Panc1 (cell line): ENCODE results near the gene MEIS2. TPM values are rescaled to one million over a fixed set of nuclear protein-coding genes. Genes with fewer than 3 reads are reported as not detected.

Experiments used
- ATAC-seq: fragments of 200-7000 bp; cut with Tn5 transposase; 2 replicates; pipeline ENCODE4 v1.9.1; 2020; ENCODE audit warnings: mild to moderate bottlenecking, moderate library complexity
- BruUV-seq: library from RNA; stranded (reverse); fragments of 400-500 nt; replicated peaks from 2 replicates; lab custom pipeline; 2021; lab: Mats Ljungman, UMichigan
- CTCF ChIA-PET: fragments of 300-600 bp; sonication (Branson Sonifier 250); formaldehyde crosslinking; loops from one replicate; lab custom pipeline; 2022; ENCODE audit warnings: antibody characterized with exemption; lab: Charles Lee
- POLR2A ChIA-PET: fragments of 300-600 bp; sonication (Branson Sonifier 250); formaldehyde crosslinking; loops from one replicate; lab custom pipeline; 2022; ENCODE audit warnings: antibody characterized with exemption; lab: Charles Lee
- DNase-seq: peaks from one replicate; pipeline ENCODE4 v3.0.0-alpha.2; 2010; ENCODE audit warnings: low read depth, low spot score
- H3K27ac ChIP-seq: 2 replicates; pipeline ENCODE4 v1.5.1; 2011; ENCODE audit warnings: mild to moderate bottlenecking, low read length, inconsistent platforms
- H3K27me3 ChIP-seq: fragments of 200-500 bp; sonication (Bioruptor generic); 2 replicates; pipeline ENCODE4 v1.6.0; 2014; ENCODE audit warnings: low read length, inconsistent platforms; ENCODE audit not compliant: control insufficient read depth, insufficient read depth
- H3K36me3 ChIP-seq: fragments of 200-500 bp; sonication (Bioruptor generic); 2 replicates; pipeline ENCODE4 v1.5.1; 2014; ENCODE audit warnings: inconsistent platforms, mild to moderate bottlenecking, low read length, moderate library complexity; ENCODE audit not compliant: control insufficient read depth, insufficient read depth
- H3K4me1 ChIP-seq: 2 replicates; pipeline ENCODE4 v1.5.1; 2011; ENCODE audit warnings: inconsistent platforms, mild to moderate bottlenecking, low read length, moderate library complexity; ENCODE audit not compliant: control insufficient read depth, insufficient read depth
- H3K4me3 ChIP-seq, 2 experiments: 2 replicates each; pipeline ENCODE4 v1.5.1; 2011 to 2012; ENCODE audit warnings: low read depth in 2 of 2, low read length in 2 of 2, mild to moderate bottlenecking in 2 of 2, inconsistent platforms in 1 of 2, moderate library complexity in 1 of 2
- H3K9me3 ChIP-seq: fragments of 200-500 bp; sonication (Bioruptor generic); 2 replicates; pipeline ENCODE4 v1.5.1; 2014; ENCODE audit warnings: low read depth, mild to moderate bottlenecking, inconsistent platforms, low read length, moderate library complexity; ENCODE audit not compliant: control insufficient read depth, insufficient read depth
- POLR2AphosphoS5 ChIP-seq: IDR thresholded peaks from 2 replicates; pipeline ENCODE4 v1.6.1; 2012; ENCODE audit warnings: mild to moderate bottlenecking, low read depth, low read length, moderate library complexity
- SIN3A ChIP-seq: IDR thresholded peaks from 2 replicates; pipeline ENCODE4 v1.6.1; 2012; ENCODE audit warnings: low read depth, mild to moderate bottlenecking, low read length, moderate library complexity, borderline replicate concordance; ENCODE audit not compliant: insufficient read depth
- TCF7L2 ChIP-seq: IDR thresholded peaks from 2 replicates; pipeline ENCODE4 v1.6.1; 2011; ENCODE audit warnings: mild to moderate bottlenecking, low read depth, low read length, inconsistent platforms
- in situ Hi-C: cut with HindIII; loops from 2 replicates; pipeline ENCODE4 v1.10.0; 2016; ENCODE audit warnings: low sequenced_read_pairs, low pct_unique_long_range_greater_than_20kb
- intact Hi-C: fragments of 100-400 bp; cut with micrococcal nuclease; formaldehyde crosslinking; loops from one replicate; pipeline ENCODE4 v1.10.0; 2022; ENCODE audit not compliant: unreplicated experiment
- total RNA-seq: library from RNA; stranded (reverse); gene quantifications from one replicate; pipeline ENCODE4 v1.2.1, GENCODE V29; 2021; ENCODE audit not compliant: unreplicated experiment
- TF ChIP-seq, protein P1 (sequence below), 2 experiments: IDR thresholded peaks; 2 replicates each; pipeline ENCODE4 v1.6.1; 2011 to 2012; ENCODE audit warnings: low read depth in 2 of 2, control low read depth in 1 of 2, low read length in 1 of 2, mild to moderate bottlenecking in 1 of 2, moderate library complexity in 1 of 2; ENCODE audit not compliant: insufficient read depth in 1 of 2
- TF ChIP-seq, protein P2 (sequence below): fragments of 450-650 bp; IDR thresholded peaks from 2 replicates; pipeline ENCODE4 v1.5.1; 2017; ENCODE audit warnings: mild to moderate bottlenecking

Gene MEIS2
- total RNA-seq, 1 experiment from 2014 or later, result 9.3 TPM

DNA sequence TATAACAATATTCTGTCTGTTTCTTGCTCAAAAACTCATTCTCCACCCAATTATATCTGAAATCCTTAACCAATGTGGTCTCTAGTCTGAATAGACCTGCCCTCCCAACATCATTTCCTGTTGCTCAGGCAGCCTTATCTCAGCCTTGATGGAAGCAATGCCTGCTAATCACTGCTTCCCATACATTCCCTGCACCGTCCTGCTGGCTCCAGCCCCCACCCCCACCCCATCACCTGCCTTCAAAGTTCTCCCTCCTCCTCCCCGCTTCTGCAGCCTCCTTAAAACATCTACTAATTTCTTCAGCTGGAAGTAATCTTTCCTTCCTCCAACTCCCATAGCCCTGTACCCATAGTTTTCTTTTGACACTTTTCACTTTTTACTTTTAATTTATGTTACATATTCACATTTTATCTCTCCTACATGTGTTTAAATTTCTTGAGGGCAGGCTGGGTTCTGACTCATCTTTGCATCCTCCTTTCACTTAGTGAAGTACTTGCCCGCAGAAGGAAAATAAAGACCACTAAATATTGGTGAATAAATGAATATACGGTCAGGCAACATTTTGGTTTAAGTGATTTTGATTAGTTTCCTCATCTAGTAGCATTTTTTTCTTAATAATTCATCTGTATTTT, 98.2 kb downstream of the MEIS2 start:
- Histone ChIP-seq H3K27ac (no peak overlapping the region), H3K27me3 (no peaks in the 10 kb centered on the region), H3K4me3 (no peak overlapping the region), H3K4me1 (no peaks in the 10 kb centered on the region), H3K36me3 (no peaks in the 10 kb centered on the region), H3K9me3 (no peaks in the 10 kb centered on the region)
- no peak for DNase-seq
- in situ Hi-C loops (no loop called here), intact Hi-C loops (no loop called here)
- ChIA-PET CTCF (no interaction called here), POLR2A (no interaction called here)
- no peak for ATAC-seq
- TF ChIP-seq SIN3A (no peak), POLR2AphosphoS5 (no peak), TCF7L2 (no peak)
- TF ChIP-seq, protein P1, sequence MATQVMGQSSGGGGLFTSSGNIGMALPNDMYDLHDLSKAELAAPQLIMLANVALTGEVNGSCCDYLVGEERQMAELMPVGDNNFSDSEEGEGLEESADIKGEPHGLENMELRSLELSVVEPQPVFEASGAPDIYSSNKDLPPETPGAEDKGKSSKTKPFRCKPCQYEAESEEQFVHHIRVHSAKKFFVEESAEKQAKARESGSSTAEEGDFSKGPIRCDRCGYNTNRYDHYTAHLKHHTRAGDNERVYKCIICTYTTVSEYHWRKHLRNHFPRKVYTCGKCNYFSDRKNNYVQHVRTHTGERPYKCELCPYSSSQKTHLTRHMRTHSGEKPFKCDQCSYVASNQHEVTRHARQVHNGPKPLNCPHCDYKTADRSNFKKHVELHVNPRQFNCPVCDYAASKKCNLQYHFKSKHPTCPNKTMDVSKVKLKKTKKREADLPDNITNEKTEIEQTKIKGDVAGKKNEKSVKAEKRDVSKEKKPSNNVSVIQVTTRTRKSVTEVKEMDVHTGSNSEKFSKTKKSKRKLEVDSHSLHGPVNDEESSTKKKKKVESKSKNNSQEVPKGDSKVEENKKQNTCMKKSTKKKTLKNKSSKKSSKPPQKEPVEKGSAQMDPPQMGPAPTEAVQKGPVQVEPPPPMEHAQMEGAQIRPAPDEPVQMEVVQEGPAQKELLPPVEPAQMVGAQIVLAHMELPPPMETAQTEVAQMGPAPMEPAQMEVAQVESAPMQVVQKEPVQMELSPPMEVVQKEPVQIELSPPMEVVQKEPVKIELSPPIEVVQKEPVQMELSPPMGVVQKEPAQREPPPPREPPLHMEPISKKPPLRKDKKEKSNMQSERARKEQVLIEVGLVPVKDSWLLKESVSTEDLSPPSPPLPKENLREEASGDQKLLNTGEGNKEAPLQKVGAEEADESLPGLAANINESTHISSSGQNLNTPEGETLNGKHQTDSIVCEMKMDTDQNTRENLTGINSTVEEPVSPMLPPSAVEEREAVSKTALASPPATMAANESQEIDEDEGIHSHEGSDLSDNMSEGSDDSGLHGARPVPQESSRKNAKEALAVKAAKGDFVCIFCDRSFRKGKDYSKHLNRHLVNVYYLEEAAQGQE (IDR thresholded peaks at IDR 0.05; ENCODE audit: insufficient read depth in 1 of 2, low read depth in 2 of 2, low read length in 1 of 2), result no peak
- TF ChIP-seq, protein P2, sequence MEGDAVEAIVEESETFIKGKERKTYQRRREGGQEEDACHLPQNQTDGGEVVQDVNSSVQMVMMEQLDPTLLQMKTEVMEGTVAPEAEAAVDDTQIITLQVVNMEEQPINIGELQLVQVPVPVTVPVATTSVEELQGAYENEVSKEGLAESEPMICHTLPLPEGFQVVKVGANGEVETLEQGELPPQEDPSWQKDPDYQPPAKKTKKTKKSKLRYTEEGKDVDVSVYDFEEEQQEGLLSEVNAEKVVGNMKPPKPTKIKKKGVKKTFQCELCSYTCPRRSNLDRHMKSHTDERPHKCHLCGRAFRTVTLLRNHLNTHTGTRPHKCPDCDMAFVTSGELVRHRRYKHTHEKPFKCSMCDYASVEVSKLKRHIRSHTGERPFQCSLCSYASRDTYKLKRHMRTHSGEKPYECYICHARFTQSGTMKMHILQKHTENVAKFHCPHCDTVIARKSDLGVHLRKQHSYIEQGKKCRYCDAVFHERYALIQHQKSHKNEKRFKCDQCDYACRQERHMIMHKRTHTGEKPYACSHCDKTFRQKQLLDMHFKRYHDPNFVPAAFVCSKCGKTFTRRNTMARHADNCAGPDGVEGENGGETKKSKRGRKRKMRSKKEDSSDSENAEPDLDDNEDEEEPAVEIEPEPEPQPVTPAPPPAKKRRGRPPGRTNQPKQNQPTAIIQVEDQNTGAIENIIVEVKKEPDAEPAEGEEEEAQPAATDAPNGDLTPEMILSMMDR, result no peak
- BruUV-seq, result no TSS peak

DNA sequence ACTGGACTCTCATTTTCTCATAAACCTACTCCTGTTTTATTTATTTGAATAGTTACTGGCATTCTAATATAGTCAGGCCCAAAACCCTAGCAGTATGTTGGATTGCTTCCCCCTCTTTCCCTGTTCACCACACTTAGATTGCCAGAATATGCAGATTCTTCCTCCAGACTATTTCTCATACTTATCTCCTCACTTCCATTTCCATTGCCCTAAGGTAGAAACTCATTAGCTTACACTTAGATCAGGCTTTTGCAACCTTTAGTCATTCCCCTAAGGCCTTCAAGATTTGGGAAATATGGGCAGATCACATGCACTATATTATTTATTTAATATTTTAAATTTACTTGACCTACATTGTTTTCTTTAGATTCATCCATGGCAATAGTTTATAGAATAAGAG, 98.9 kb downstream of the MEIS2 start:
- BruUV-seq, result no TSS peak
- ChIA-PET POLR2A (no interaction called here), CTCF (no interaction called here)
- no peak for ATAC-seq
- no peaks in the 10 kb centered on the region for H3K27me3 ChIP-seq
- H3K4me1 ChIP-seq, result no peaks in the 10 kb centered on the region
- no peaks in the 10 kb centered on the region for H3K9me3 ChIP-seq
- no peak for TF ChIP-seq TCF7L2
- TF ChIP-seq, protein P1 (IDR thresholded peaks at IDR 0.05; ENCODE audit: insufficient read depth in 1 of 2, low read depth in 2 of 2, low read length in 1 of 2), result no peak
- no peak overlapping the region for H3K4me3 ChIP-seq
- H3K36me3 ChIP-seq, result no peaks in the 10 kb centered on the region
- DNase-seq, result no peak
- H3K27ac ChIP-seq, result no peak overlapping the region
- intact Hi-C loops, result no loop called here
- in situ Hi-C loops, result no loop called here
